GM23338 (cell line): Measurements from ENCODE around the gene MRPS7. TPM values are rescaled to one million over a fixed set of nuclear protein-coding genes. Genes with fewer than 3 reads are reported as not detected.

Source experiments
- ATAC-seq: fragments of 200-7000 bp; cut with Tn5 transposase; 3 replicates; pipeline ENCODE4 v1.9.1; 2020
- DNase-seq: peaks from one replicate; pipeline ENCODE4 v3.0.0-alpha.2; 2015; ENCODE audit warnings: low spot score
- H2AFZ ChIP-seq: fragments of 200-600 bp; sonication (generic); 2 replicates; pipeline ENCODE4 v1.8.0; 2016; ENCODE audit warnings: antibody characterized with exemption, mild to moderate bottlenecking, moderate library complexity
- H3F3A ChIP-seq: fragments of 200-600 bp; sonication (generic); replicated peaks from 2 replicates; pipeline ENCODE4 v1.8.0; 2017; ENCODE audit warnings: antibody characterized with exemption, mixed run types, low read depth
- H3K27ac ChIP-seq: fragments of 200-600 bp; sonication (generic); 2 replicates; pipeline ENCODE4 v1.6.1; 2016; ENCODE audit warnings: low read depth
- H3K27me3 ChIP-seq: fragments of 200-600 bp; sonication (generic); 2 replicates; pipeline ENCODE4 v1.8.0; 2016; ENCODE audit warnings: mild to moderate bottlenecking, mixed run types, moderate library complexity; ENCODE audit not compliant: insufficient read depth
- H3K36me3 ChIP-seq: fragments of 200-600 bp; sonication (generic); 2 replicates; pipeline ENCODE4 v1.8.0; 2016; ENCODE audit warnings: mild to moderate bottlenecking; ENCODE audit not compliant: insufficient read depth
- H3K4me1 ChIP-seq: fragments of 200-600 bp; sonication (generic); 2 replicates; pipeline ENCODE4 v1.8.0; 2016; ENCODE audit warnings: mild to moderate bottlenecking, moderate library complexity; ENCODE audit not compliant: insufficient read depth
- H3K4me2 ChIP-seq: fragments of 200-600 bp; sonication (generic); 2 replicates; pipeline ENCODE4 v1.7.1; 2017; ENCODE audit warnings: mixed run types
- H3K4me3 ChIP-seq: fragments of 200-600 bp; sonication (generic); 2 replicates; pipeline ENCODE4 v1.6.1; 2016; ENCODE audit warnings: mixed run types
- H3K79me2 ChIP-seq: fragments of 200-600 bp; sonication (generic); replicated peaks from 2 replicates; pipeline ENCODE4 v1.8.0; 2017; ENCODE audit warnings: mild to moderate bottlenecking; ENCODE audit not compliant: insufficient read depth
- H3K9me2 ChIP-seq: fragments of 200-600 bp; sonication (generic); 2 replicates; pipeline ENCODE4 v1.8.0; 2017; ENCODE audit not compliant: insufficient read depth
- H4K20me1 ChIP-seq: fragments of 200-600 bp; sonication (generic); replicated peaks from 2 replicates; pipeline ENCODE4 v1.8.0; 2017; ENCODE audit warnings: mild to moderate bottlenecking; ENCODE audit not compliant: insufficient read depth
- H3K27ac Mint-ChIP-seq: 2 replicates; pipeline ENCODE4 v1.8.0; 2020; ENCODE audit warnings: inconsistent platforms, mild to moderate bottlenecking, moderate library complexity, mixed read lengths
- H3K27me3 Mint-ChIP-seq: 3 replicates; pipeline ENCODE4 v1.8.0; 2022; ENCODE audit warnings: low read depth, mild to moderate bottlenecking, moderate library complexity, mixed read lengths, inconsistent platforms; ENCODE audit not compliant: insufficient read depth, poor library complexity
- H3K36me3 Mint-ChIP-seq: 3 replicates; pipeline ENCODE4 v1.8.0; 2021; ENCODE audit warnings: low read depth, mild to moderate bottlenecking, inconsistent platforms, moderate library complexity, mixed read lengths
- H3K4me1 Mint-ChIP-seq: 3 replicates; pipeline ENCODE4 v1.8.0; 2020; ENCODE audit warnings: mild to moderate bottlenecking, inconsistent platforms, mixed read lengths
- H3K4me3 Mint-ChIP-seq: 3 replicates; pipeline ENCODE4 v1.8.0; 2021; ENCODE audit warnings: moderate library complexity, mild to moderate bottlenecking, inconsistent platforms, mixed read lengths
- H3K9me3 Mint-ChIP-seq: 3 replicates; pipeline ENCODE4 v1.8.0; 2020; ENCODE audit warnings: moderate library complexity, mild to moderate bottlenecking, inconsistent platforms, mixed read lengths
- CREB1 ChIP-seq: fragments of 250-450 bp; sonication (Bioruptor Pico); IDR thresholded peaks from 2 replicates; pipeline ENCODE4 v1.5.0; 2020; ENCODE audit warnings: low read depth, mild to moderate bottlenecking, moderate library complexity
- CTCF ChIP-seq, 2 experiments: fragments of 200-600 bp in 1 of 2; sonication (generic) in 1 of 2; conservative IDR thresholded peaks; 2 replicates each; pipeline versions ENCODE4 v1.5.1 to v1.6.1; 2016 to 2017; ENCODE audit warnings: antibody characterized with exemption in 2 of 2, low read depth in 2 of 2, mild to moderate bottlenecking in 2 of 2, moderate library complexity in 1 of 2
- ETS1 ChIP-seq: IDR thresholded peaks from 2 replicates; pipeline ENCODE4 v1.6.1; 2016; ENCODE audit warnings: antibody characterized with exemption
- EZH2 ChIP-seq: fragments of 200-600 bp; sonication (generic); IDR thresholded peaks from one replicate; pipeline ENCODE4 v1.8.0; 2017; ENCODE audit warnings: antibody characterized with exemption, mild to moderate bottlenecking, low read depth; ENCODE audit not compliant: unreplicated experiment
- EZH2phosphoT487 ChIP-seq: fragments of 200-600 bp; sonication (generic); IDR thresholded peaks from one replicate; pipeline ENCODE4 v1.8.1; 2018; ENCODE audit warnings: antibody characterized with exemption; ENCODE audit not compliant: unreplicated experiment
- JUNB ChIP-seq: IDR thresholded peaks from one replicate; pipeline ENCODE4 v1.6.1; 2016; ENCODE audit warnings: antibody characterized with exemption; ENCODE audit not compliant: unreplicated experiment
- POLR2AphosphoS5 ChIP-seq: IDR thresholded peaks from 2 replicates; pipeline ENCODE4 v1.6.1; 2016; ENCODE audit warnings: antibody characterized with exemption, low read depth
- REST ChIP-seq: IDR thresholded peaks from one replicate; pipeline ENCODE4 v1.6.1; 2018; ENCODE audit warnings: antibody characterized with exemption; ENCODE audit not compliant: unreplicated experiment
- STAT1 ChIP-seq: IDR thresholded peaks from one replicate; pipeline ENCODE4 v1.6.1; 2016; ENCODE audit warnings: antibody characterized with exemption; ENCODE audit not compliant: unreplicated experiment
- ZNF114 ChIP-seq: fragments of 250-450 bp; sonication (Bioruptor Pico); IDR thresholded peaks from 2 replicates; pipeline ENCODE4 v1.5.0; 2020; ENCODE audit warnings: mild to moderate bottlenecking, moderate library complexity
- ZNF331 ChIP-seq: fragments of 250-450 bp; sonication (Bioruptor Pico); IDR thresholded peaks from 2 replicates; pipeline ENCODE4 v1.5.0; 2020; ENCODE audit warnings: low read depth, mild to moderate bottlenecking, moderate library complexity
- ZNF462 ChIP-seq: fragments of 250-450 bp; sonication (Bioruptor Pico); IDR thresholded peaks from 2 replicates; pipeline ENCODE4 v1.5.0; 2020; ENCODE audit warnings: mild to moderate bottlenecking, moderate library complexity
- polyA plus RNA-seq: library from polyadenylated mRNA; unstranded; fragments of >200 nt; fragmentation: Nextera tagmentation; extraction: Ambion mirVana; gene quantifications from 2 replicates; pipeline ENCODE4 v1.2.1, GENCODE V29; 2016
- total RNA-seq: library from RNA; depleted of rRNA; stranded (reverse); fragments of >200 nt; shearing (Covaris generic); gene quantifications from 2 replicates; pipeline ENCODE4 v1.2.3, GENCODE V29; 2014

The MRPS7 gene
- total and polyA plus RNA-seq, 2 experiments from 2014 or later = 60.6 to 114 TPM

- Mint-ChIP-seq H3K27ac (no peak overlapping the region), H3K9me3 (no peaks in the 10 kb centered on the region), H3K27me3 (peaks cover 16% of the 10 kb centered on the region), H3K4me1 (no peaks in the 10 kb centered on the region), H3K4me3 (no peak overlapping the region), H3K36me3 (peaks cover 88% of the 10 kb centered on the region)
- Histone ChIP-seq H2AFZ (no peak overlapping the region), H3K79me2 (no peaks in the 10 kb centered on the region), H3F3A (peaks cover 26% of the 10 kb centered on the region), H3K4me3 (no peak overlapping the region), H3K36me3 (peaks cover 40% of the 10 kb centered on the region), H3K27ac (no peak overlapping the region), H3K4me2 (no peak overlapping the region), H4K20me1 (peaks cover 3% of the 10 kb centered on the region; the same call in 1 of the 2 replicates), H3K27me3 (no peaks in the 10 kb centered on the region), H3K9me2 (no peaks in the 10 kb centered on the region), H3K4me1 (no peaks in the 10 kb centered on the region)
- TF ChIP-seq POLR2AphosphoS5 = no peak
- no peak for TF ChIP-seq ZNF462 (CRISPR knock-in tag)
- no peak for TF ChIP-seq CREB1 (CRISPR knock-in tag)
- no peak for TF ChIP-seq EZH2phosphoT487
- TF ChIP-seq EZH2 = no peak
- TF ChIP-seq CTCF (conservative IDR thresholded peaks at IDR 0.05; ENCODE audit: low read depth in 2 of 2) = no peak
- TF ChIP-seq ZNF331 = no peak
- no peak for TF ChIP-seq ZNF114 (CRISPR knock-in tag)
- no peak for TF ChIP-seq JUNB
- no peak for TF ChIP-seq REST
- TF ChIP-seq ETS1 = no peak
- TF ChIP-seq STAT1 = no peak
- DNase-seq (no peak), ATAC-seq (no peak)
These were observed 28.9 kb upstream of the MRPS7 start for GRCh38 chr17:75232786-75233185.
